ENCODE data around the gene SMAD3. TPM values are rescaled to one million over a fixed set of nuclear protein-coding genes. Genes with fewer than 3 reads are reported as not detected.
"Not testable (repeated sequence)": the region's sequence is repeated elsewhere in the genome, so short reads cannot be mapped to it uniquely, and the experiment has no call there.

The SMAD3 gene
- polyA plus RNA-seq (2013), result 24.6 TPM

- CTCF ChIA-PET, result interaction anchor here (0.6 to 1.9 kb wide), 5 partner anchors 16 to 90 kb away, joined by 3 to 6 read pairs (median 4); no protein-coding TSS in a partner anchor
- H3K36me3 ChIP-seq (ENCODE audit: control insufficient read depth in 4 of 4, insufficient read depth in 4 of 4, low read length in 3 of 4), result no peaks in the 10 kb centered on the region
- DNase-seq, result peak; percentile 82 to 91 (median 87)
- H3K27me3 ChIP-seq (replicated peaks in 2 of 5; ENCODE audit: control insufficient read depth in 4 of 5, insufficient read depth in 5 of 5, low read length in 4 of 5), result peaks cover 0 to 5% (median 0%) of the 10 kb centered on the region in 5 experiments
- POLR2A ChIA-PET, result interaction anchor here (0.7 to 1.7 kb wide), 5 partner anchors 15 to 57 kb away, joined by 3 to 6 read pairs (median 4); no protein-coding TSS in a partner anchor
- under 1% methylated on average over 63 of the region's 63 CpGs for WGBS (ENCODE audit: insufficient coverage)
- H3K9me3 ChIP-seq (ENCODE audit: control extremely low read depth in 1 of 5, control insufficient read depth in 4 of 5, insufficient read depth in 2 of 5, low read depth in 1 of 5, low read length in 4 of 5), result no peaks in the 10 kb centered on the region
- H3K27ac ChIP-seq (ENCODE audit: insufficient read depth in 1 of 2, low read depth in 1 of 2, low read length in 2 of 2, poor library complexity in 1 of 2, severe bottlenecking in 2 of 2), result peak within 1 kb of the TSS; percentile 46 to 56
- peaks cover 9 to 47% (median 44%) of the 10 kb centered on the region in 4 experiments for H3K4me1 ChIP-seq (ENCODE audit: control extremely low read depth in 1 of 4, control insufficient read depth in 4 of 4, insufficient read depth in 4 of 4, low read length in 3 of 4)
- H3K4me3 ChIP-seq (ENCODE audit: control insufficient read depth in 1 of 7, extremely low read depth in 1 of 7, insufficient read depth in 4 of 7, low read depth in 2 of 7, low read length in 6 of 7), result peak within 1 kb of the TSS; percentile 79 to 86 (median 80)
These were observed at the start of gene SMAD3 for GRCh38 chr15:67065531-67066005. TSS of gene SMAD3 (plus strand) at chr15:67065602. CDS start at chr15:67066155, 553 bp downstream.

- H3K9me3 ChIP-seq (ENCODE audit: control extremely low read depth in 1 of 5, control insufficient read depth in 4 of 5, insufficient read depth in 2 of 5, low read depth in 1 of 5, low read length in 4 of 5), result no peaks in the 10 kb centered on the region
- H3K4me3 ChIP-seq (ENCODE audit: control insufficient read depth in 1 of 7, extremely low read depth in 1 of 7, insufficient read depth in 4 of 7, low read depth in 2 of 7, low read length in 6 of 7), result no peak overlapping the region
- 25% methylated on average over 4 of the region's 4 CpGs for WGBS (ENCODE audit: insufficient coverage)
- H3K27ac ChIP-seq (ENCODE audit: insufficient read depth in 1 of 2, low read depth in 1 of 2, low read length in 2 of 2, poor library complexity in 1 of 2, severe bottlenecking in 2 of 2), result no peak overlapping the region
- ChIA-PET POLR2A (interaction anchor here (0.5 to 0.7 kb wide), 4 partner anchors 25 to 945 kb away, joined by 3 to 4 read pairs (median 3); no protein-coding TSS in a partner anchor), CTCF (interaction anchor here (0.9 to 2.7 kb wide), 3 partner anchors 12 to 71 kb away, joined by 3 to 6 read pairs (median 6); no protein-coding TSS in a partner anchor)
- H3K4me1 ChIP-seq (ENCODE audit: control extremely low read depth in 1 of 4, control insufficient read depth in 4 of 4, insufficient read depth in 4 of 4, low read length in 3 of 4), result peaks cover 0 to 17% (median 7%) of the 10 kb centered on the region in 4 experiments
- no peaks in the 10 kb centered on the region for H3K36me3 ChIP-seq (ENCODE audit: control insufficient read depth in 4 of 4, insufficient read depth in 4 of 4, low read length in 3 of 4)
- DNase-seq, result peak; percentile 50 to 78 (median 77)
- H3K27me3 ChIP-seq (replicated peaks in 2 of 5; ENCODE audit: control insufficient read depth in 4 of 5, insufficient read depth in 5 of 5, low read length in 4 of 5), result no peaks in the 10 kb centered on the region
These were observed 48.1 kb upstream of the SMAD3 start for GRCh38 chr15:67017311-67017710.

- 100% methylated on average over 1 of the region's 1 CpG for WGBS (ENCODE audit: insufficient coverage)
- no peaks in the 10 kb centered on the region for H3K27me3 ChIP-seq (replicated peaks in 2 of 5; ENCODE audit: control insufficient read depth in 4 of 5, insufficient read depth in 5 of 5, low read length in 4 of 5)
- H3K36me3 ChIP-seq (ENCODE audit: control insufficient read depth in 4 of 4, insufficient read depth in 4 of 4, low read length in 3 of 4), result no peaks in the 10 kb centered on the region
- no peaks in the 10 kb centered on the region for H3K9me3 ChIP-seq (ENCODE audit: control extremely low read depth in 1 of 5, control insufficient read depth in 4 of 5, insufficient read depth in 2 of 5, low read depth in 1 of 5, low read length in 4 of 5)
- no peak overlapping the region for H3K27ac ChIP-seq (ENCODE audit: insufficient read depth in 1 of 2, low read depth in 1 of 2, low read length in 2 of 2, poor library complexity in 1 of 2, severe bottlenecking in 2 of 2)
- no peak overlapping the region for H3K4me3 ChIP-seq (ENCODE audit: control insufficient read depth in 1 of 7, extremely low read depth in 1 of 7, insufficient read depth in 4 of 7, low read depth in 2 of 7, low read length in 6 of 7)
- H3K4me1 ChIP-seq (ENCODE audit: control extremely low read depth in 1 of 4, control insufficient read depth in 4 of 4, insufficient read depth in 4 of 4, low read length in 3 of 4), result peaks cover 0 to 17% (median 7%) of the 10 kb centered on the region in 4 experiments
- POLR2A ChIA-PET, result no interaction called here
- CTCF ChIA-PET, result interaction anchor here (1.9 to 2.7 kb wide), 3 partner anchors 12 to 24 kb away, joined by 6 read pairs; no protein-coding TSS in a partner anchor
- DNase-seq, result no peak
These were observed 47.4 kb upstream of the SMAD3 start for GRCh38 chr15:67018026-67018425.

GRCh38 chr15:67018441-67018840 lies 47.0 kb upstream of the SMAD3 start:
- Histone ChIP-seq H3K27ac (ENCODE audit: insufficient read depth in 1 of 2, low read depth in 1 of 2, low read length in 2 of 2, poor library complexity in 1 of 2, severe bottlenecking in 2 of 2) (no peak overlapping the region), H3K4me3 (ENCODE audit: control insufficient read depth in 1 of 7, extremely low read depth in 1 of 7, insufficient read depth in 4 of 7, low read depth in 2 of 7, low read length in 6 of 7) (no peak overlapping the region), H3K9me3 (ENCODE audit: control extremely low read depth in 1 of 5, control insufficient read depth in 4 of 5, insufficient read depth in 2 of 5, low read depth in 1 of 5, low read length in 4 of 5) (no peaks in the 10 kb centered on the region), H3K36me3 (ENCODE audit: control insufficient read depth in 4 of 4, insufficient read depth in 4 of 4, low read length in 3 of 4) (no peaks in the 10 kb centered on the region), H3K27me3 (replicated peaks in 2 of 5; ENCODE audit: control insufficient read depth in 4 of 5, insufficient read depth in 5 of 5, low read length in 4 of 5) (no peaks in the 10 kb centered on the region), H3K4me1 (ENCODE audit: control extremely low read depth in 1 of 4, control insufficient read depth in 4 of 4, insufficient read depth in 4 of 4, low read length in 3 of 4) (peaks cover 0 to 17% (median 7%) of the 10 kb centered on the region in 4 experiments)
- ChIA-PET POLR2A (no interaction called here), CTCF (interaction anchor here (1.9 to 2.7 kb wide), 3 partner anchors 12 to 24 kb away, joined by 6 read pairs; no protein-coding TSS in a partner anchor)
- WGBS (ENCODE audit: insufficient coverage), result 93% methylated on average over 6 of the region's 10 CpGs
- no peak for DNase-seq

GRCh38 chr15:67019069-67019468 lies 46.3 kb upstream of the SMAD3 start:
- 94% methylated on average over 3 of the region's 5 CpGs for WGBS (ENCODE audit: insufficient coverage)
- no peak for DNase-seq
- CTCF ChIA-PET, result interaction anchor here (2.7 kb wide), 2 partner anchors 11 to 23 kb away, joined by 6 read pairs; no protein-coding TSS in a partner anchor
- Histone ChIP-seq H3K4me3 (ENCODE audit: control insufficient read depth in 1 of 7, extremely low read depth in 1 of 7, insufficient read depth in 4 of 7, low read depth in 2 of 7, low read length in 6 of 7) (no peak overlapping the region), H3K4me1 (ENCODE audit: control extremely low read depth in 1 of 4, control insufficient read depth in 4 of 4, insufficient read depth in 4 of 4, low read length in 3 of 4) (peaks cover 0 to 20% (median 12%) of the 10 kb centered on the region in 4 experiments), H3K9me3 (ENCODE audit: control extremely low read depth in 1 of 5, control insufficient read depth in 4 of 5, insufficient read depth in 2 of 5, low read depth in 1 of 5, low read length in 4 of 5) (no peaks in the 10 kb centered on the region), H3K36me3 (ENCODE audit: control insufficient read depth in 4 of 4, insufficient read depth in 4 of 4, low read length in 3 of 4) (no peaks in the 10 kb centered on the region), H3K27ac (ENCODE audit: insufficient read depth in 1 of 2, low read depth in 1 of 2, low read length in 2 of 2, poor library complexity in 1 of 2, severe bottlenecking in 2 of 2) (no peak overlapping the region), H3K27me3 (replicated peaks in 2 of 5; ENCODE audit: control insufficient read depth in 4 of 5, insufficient read depth in 5 of 5, low read length in 4 of 5) (no peaks in the 10 kb centered on the region)
- POLR2A ChIA-PET, result interaction anchor here (0.6 kb wide), 1 partner anchor 11 kb away, joined by 3 read pairs; no protein-coding TSS in a partner anchor

GRCh38 chr15:67019884-67020520 lies 45.4 kb upstream of the SMAD3 start:
- ChIA-PET CTCF (interaction anchor here (0.6 to 2.7 kb wide), 3 partner anchors 10 to 511 kb away, joined by 3 to 6 read pairs (median 3); no protein-coding TSS in a partner anchor), POLR2A (interaction anchor here (0.6 kb wide), 1 partner anchor 10 kb away, joined by 3 read pairs; no protein-coding TSS in a partner anchor)
- Histone ChIP-seq H3K36me3 (ENCODE audit: control insufficient read depth in 4 of 4, insufficient read depth in 4 of 4, low read length in 3 of 4) (no peaks in the 10 kb centered on the region), H3K27me3 (replicated peaks in 2 of 5; ENCODE audit: control insufficient read depth in 4 of 5, insufficient read depth in 5 of 5, low read length in 4 of 5) (no peaks in the 10 kb centered on the region), H3K4me1 (ENCODE audit: control extremely low read depth in 1 of 4, control insufficient read depth in 4 of 4, insufficient read depth in 4 of 4, low read length in 3 of 4) (peaks cover 2 to 29% (median 21%) of the 10 kb centered on the region in 4 experiments), H3K27ac (ENCODE audit: insufficient read depth in 1 of 2, low read depth in 1 of 2, low read length in 2 of 2, poor library complexity in 1 of 2, severe bottlenecking in 2 of 2) (no peak overlapping the region), H3K9me3 (ENCODE audit: control extremely low read depth in 1 of 5, control insufficient read depth in 4 of 5, insufficient read depth in 2 of 5, low read depth in 1 of 5, low read length in 4 of 5) (no peaks in the 10 kb centered on the region), H3K4me3 (ENCODE audit: control insufficient read depth in 1 of 7, extremely low read depth in 1 of 7, insufficient read depth in 4 of 7, low read depth in 2 of 7, low read length in 6 of 7) (no peak overlapping the region)
- 71% methylated on average over 5 of the region's 5 CpGs for WGBS (ENCODE audit: insufficient coverage)
- peak in 1 of 3 donors; percentile 45 for DNase-seq

- H3K27me3 ChIP-seq (replicated peaks in 2 of 5; ENCODE audit: control insufficient read depth in 4 of 5, insufficient read depth in 5 of 5, low read length in 4 of 5); H3K36me3 ChIP-seq (ENCODE audit: control insufficient read depth in 4 of 4, insufficient read depth in 4 of 4, low read length in 3 of 4); H3K4me3 ChIP-seq (ENCODE audit: control insufficient read depth in 1 of 7, extremely low read depth in 1 of 7, insufficient read depth in 4 of 7, low read depth in 2 of 7, low read length in 6 of 7); DNase-seq; CTCF ChIA-PET; H3K9me3 ChIP-seq (ENCODE audit: control extremely low read depth in 1 of 5, control insufficient read depth in 4 of 5, insufficient read depth in 2 of 5, low read depth in 1 of 5, low read length in 4 of 5); H3K27ac ChIP-seq (ENCODE audit: insufficient read depth in 1 of 2, low read depth in 1 of 2, low read length in 2 of 2, poor library complexity in 1 of 2, severe bottlenecking in 2 of 2); POLR2A ChIA-PET: not testable (repeated sequence)
- H3K4me1 ChIP-seq (ENCODE audit: control extremely low read depth in 1 of 4, control insufficient read depth in 4 of 4, insufficient read depth in 4 of 4, low read length in 3 of 4), result peaks cover 8 to 35% (median 28%) of the 10 kb centered on the region in 4 experiments
- no CpG with 5 or more reads among the region's 2 CpGs for WGBS (ENCODE audit: insufficient coverage)
These were observed 44.7 kb upstream of the SMAD3 start for GRCh38 chr15:67020668-67021067.
